HL-60 (cell line): ENCODE measurements around the gene CCL17.

Experiments used
- DNase-seq, 2 experiments: peaks; one replicate each; pipeline ENCODE4 v3.0.0-alpha.2; 2010 to 2020; ENCODE audit warnings: low read depth in 1 of 2, low spot score in 1 of 2
- H3K27ac ChIP-seq: fragments of 250-450 bp; sonication (Bioruptor Pico); replicated peaks from 2 replicates; pipeline ENCODE4 v1.5.1; 2020; ENCODE audit warnings: mild to moderate bottlenecking, moderate library complexity
- H3K27me3 ChIP-seq: fragments of 250-450 bp; sonication (Bioruptor Pico); 2 replicates; pipeline ENCODE4 v1.5.1; 2021; ENCODE audit warnings: mild to moderate bottlenecking, moderate library complexity; ENCODE audit not compliant: insufficient read depth, poor library complexity, severe bottlenecking
- H3K4me3 ChIP-seq: replicated peaks from 2 replicates; pipeline ENCODE4 v1.5.1; 2011; ENCODE audit warnings: mild to moderate bottlenecking, control low read depth, low read length; ENCODE audit not compliant: insufficient read depth
- CTCF ChIP-seq: IDR thresholded peaks from one replicate; pipeline ENCODE4 v1.5.1; 2011; ENCODE audit warnings: low read length, control low read depth, inconsistent platforms; ENCODE audit not compliant: insufficient read depth
- GABPA ChIP-seq: IDR thresholded peaks from 2 replicates; pipeline ENCODE4 v1.6.1; 2012; ENCODE audit warnings: low read depth
- POLR2AphosphoS5 ChIP-seq: IDR thresholded peaks from 2 replicates; pipeline ENCODE4 v1.6.1; 2012; ENCODE audit warnings: low read depth
- REST ChIP-seq: IDR thresholded peaks from 2 replicates; pipeline ENCODE4 v1.6.1; 2012; ENCODE audit warnings: low read depth; ENCODE audit not compliant: insufficient replicate concordance
- SPI1 ChIP-seq: IDR thresholded peaks from 2 replicates; pipeline ENCODE4 v1.6.1; 2012; ENCODE audit warnings: low read depth, mild to moderate bottlenecking, borderline replicate concordance

The CCL17 gene

GRCh38 chr16:57377080-57377841, 27.3 kb upstream of the CCL17 start:
- no peak overlapping the region for H3K4me3 ChIP-seq
- no peak for TF ChIP-seq GABPA
- TF ChIP-seq CTCF: no peak
- no peak for TF ChIP-seq REST
- TF ChIP-seq SPI1: no peak
- TF ChIP-seq POLR2AphosphoS5: no peak
- no peak for DNase-seq
- H3K27me3 ChIP-seq: peaks cover 6% of the 10 kb centered on the region
- no peak overlapping the region for H3K27ac ChIP-seq

GRCh38 chr16:57379579-57379978, 25.0 kb upstream of the CCL17 start:
- Histone ChIP-seq H3K4me3 (no peak overlapping the region), H3K27me3 (peaks cover 6% of the 10 kb centered on the region), H3K27ac (no peak overlapping the region)
- TF ChIP-seq REST (no peak), SPI1 (no peak), POLR2AphosphoS5 (no peak), CTCF (no peak), GABPA (no peak)
- no peak for DNase-seq

GRCh38 chr16:57380671-57381462, 23.7 kb upstream of the CCL17 start:
- DNase-seq: peak in 1 of 2 experiments; percentile 46
- Histone ChIP-seq H3K27ac (no peak overlapping the region), H3K27me3 (peaks cover 4% of the 10 kb centered on the region), H3K4me3 (no peak overlapping the region)
- TF ChIP-seq CTCF (no peak), SPI1 (peak; percentile 21; the same call in 1 of the 2 replicates), REST (no peak), GABPA (no peak), POLR2AphosphoS5 (peak; percentile 31; the same call in 1 of the 2 replicates)
